HG03342 (cell line): ENCODE measurements around the gene GPR151.

Source experiments
- ATAC-seq: cut with Tn5 transposase; IDR thresholded peaks from one replicate; pipeline ENCODE4 v1.9.1; 2021; ENCODE audit warnings: mild to moderate bottlenecking, moderate library complexity; ENCODE audit not compliant: unreplicated experiment

The GPR151 gene

DNA sequence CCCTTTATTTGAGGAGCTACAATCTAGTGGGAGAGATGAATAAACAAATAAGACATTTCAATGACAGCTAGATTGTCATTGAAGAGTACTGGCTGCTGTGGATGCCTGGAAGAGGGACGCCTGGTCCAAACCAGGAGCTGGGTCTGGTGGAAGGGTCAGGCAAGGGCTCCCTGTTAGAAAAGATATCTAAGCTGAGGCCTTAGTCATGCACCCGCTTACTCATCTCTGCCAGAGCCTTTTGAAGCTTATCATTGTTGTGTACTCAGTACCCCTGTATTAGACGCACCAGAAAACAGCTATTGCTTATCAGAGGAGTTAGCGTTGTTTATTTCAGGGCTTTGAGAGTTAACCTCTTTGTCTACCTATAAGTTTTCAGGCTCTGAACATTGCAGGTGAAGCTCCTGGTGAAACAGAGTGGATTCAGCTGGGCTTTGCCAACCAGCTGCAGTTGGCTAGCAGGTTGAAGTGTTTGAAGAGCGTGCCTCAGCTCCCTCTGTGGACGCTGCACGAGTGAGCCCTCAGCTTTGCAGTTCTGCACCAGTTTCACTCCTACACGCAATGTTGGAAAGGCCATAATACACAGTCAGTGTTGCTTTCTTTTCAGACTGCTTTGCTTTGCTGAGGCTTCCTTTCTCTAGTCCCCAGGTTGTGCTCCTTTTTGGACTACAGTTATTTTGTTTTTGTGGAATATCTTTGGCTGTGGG lies 5.6 kb upstream of the GPR151 start:
- ATAC-seq = no peak

DNA sequence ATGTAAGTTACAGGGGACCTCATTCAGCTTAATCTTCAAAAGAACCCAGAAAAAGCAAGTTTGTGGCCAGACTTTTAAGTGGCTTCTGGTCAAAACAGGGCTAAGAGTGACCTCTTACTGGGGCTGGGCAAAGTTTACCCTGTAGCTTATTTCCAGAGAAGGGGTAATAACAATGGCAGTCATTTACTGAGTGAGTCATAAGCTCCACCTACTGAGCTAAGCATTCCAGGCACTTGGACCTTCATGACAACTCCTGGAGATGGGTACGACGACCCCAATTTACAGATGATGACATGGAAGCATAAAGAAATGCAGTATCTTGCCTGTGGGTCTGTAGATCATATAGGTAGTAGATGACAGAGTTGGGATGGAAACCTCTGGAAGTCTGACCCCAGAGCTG lies 4.7 kb upstream of the GPR151 start:
- ATAC-seq = no peak

DNA sequence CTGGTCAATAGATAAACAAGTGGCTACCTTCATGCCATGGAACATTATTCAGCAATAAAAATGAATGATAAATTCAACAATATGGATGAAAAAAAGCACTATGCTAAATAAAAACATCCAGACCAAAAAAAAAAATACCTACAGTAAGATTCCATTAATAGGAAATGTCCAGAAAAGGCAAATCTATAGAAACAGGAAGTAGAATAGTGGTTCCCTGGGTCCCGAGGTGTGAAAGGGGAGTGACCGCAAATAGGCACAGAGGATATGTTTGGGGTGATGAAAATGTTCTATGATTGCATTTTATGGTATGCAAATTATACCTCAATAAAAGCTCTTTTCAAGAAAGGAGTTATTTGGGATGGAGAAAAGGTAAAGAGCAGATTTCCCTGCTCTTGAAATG lies 3.6 kb upstream of the GPR151 start:
- ATAC-seq = no peak

DNA sequence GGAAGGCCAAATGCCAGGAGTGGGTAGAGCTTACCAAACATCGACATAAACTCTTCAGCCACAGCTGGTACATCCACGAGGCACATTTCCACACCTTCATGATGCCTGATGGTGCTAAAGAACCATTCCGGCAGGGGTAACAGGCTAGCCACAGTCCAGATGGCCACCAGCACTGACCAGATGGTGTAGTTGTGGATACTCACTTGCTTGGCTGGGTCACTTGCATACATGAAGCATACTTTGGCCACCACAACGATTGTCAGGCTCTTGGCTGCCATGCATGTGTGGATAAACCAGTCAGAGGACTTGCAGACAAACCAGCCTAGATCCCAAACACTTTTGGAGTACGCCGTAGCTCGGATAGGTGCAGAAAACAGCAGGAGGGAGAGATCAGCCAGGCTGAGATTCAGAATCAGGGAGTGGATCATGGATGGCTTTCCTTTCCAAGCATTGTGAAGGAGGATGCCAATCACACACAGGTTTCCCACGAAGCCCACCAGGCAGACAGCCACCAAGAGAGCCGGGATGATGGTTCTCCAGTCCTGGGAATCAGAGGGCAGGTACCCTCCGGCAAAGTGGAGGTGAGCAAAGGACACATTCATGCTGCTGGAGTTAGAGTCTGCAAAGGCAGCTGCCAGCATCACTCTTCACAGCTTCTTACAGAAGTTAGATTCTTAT lies 378 bp downstream of the GPR151 start:
- ATAC-seq = no peak

DNA sequence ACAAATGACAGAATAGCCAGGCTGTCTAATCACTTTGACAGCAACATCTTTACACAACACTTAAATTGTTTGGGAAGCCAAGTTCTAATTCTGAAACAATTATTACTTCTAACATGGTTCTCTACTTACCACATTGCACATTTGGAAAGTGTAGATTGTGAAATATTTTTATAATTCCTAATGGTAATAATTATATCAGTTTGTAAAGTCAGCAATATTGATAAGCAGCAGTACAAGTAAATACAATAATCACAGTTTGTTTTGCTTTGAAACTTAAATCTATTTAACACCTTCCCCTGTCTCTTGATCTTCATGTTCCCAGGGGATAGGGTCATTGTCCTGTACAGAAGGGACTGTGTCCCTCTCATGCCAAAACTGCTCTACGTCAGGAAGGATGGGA lies 1.4 kb downstream of the GPR151 start:
- ATAC-seq = no peak

DNA sequence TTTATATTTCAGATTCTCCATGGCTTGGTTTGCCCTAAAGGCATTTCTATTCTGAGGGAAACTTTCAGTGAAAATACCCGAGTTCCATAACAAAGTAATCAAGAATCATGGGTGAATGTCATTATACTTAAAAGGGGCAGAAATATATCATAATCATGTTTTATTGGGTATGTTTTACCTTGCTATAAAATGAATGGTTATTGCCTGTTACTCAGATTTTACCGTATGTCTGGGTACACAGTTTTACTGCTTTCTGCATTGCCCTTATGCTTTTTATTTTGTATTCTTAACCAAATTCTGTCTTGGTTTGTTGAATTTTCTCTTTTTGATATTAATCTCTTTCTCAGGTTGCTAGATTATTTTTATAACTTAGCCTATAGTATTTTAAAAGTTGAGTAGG lies 2.5 kb downstream of the GPR151 start:
- no peak for ATAC-seq

DNA sequence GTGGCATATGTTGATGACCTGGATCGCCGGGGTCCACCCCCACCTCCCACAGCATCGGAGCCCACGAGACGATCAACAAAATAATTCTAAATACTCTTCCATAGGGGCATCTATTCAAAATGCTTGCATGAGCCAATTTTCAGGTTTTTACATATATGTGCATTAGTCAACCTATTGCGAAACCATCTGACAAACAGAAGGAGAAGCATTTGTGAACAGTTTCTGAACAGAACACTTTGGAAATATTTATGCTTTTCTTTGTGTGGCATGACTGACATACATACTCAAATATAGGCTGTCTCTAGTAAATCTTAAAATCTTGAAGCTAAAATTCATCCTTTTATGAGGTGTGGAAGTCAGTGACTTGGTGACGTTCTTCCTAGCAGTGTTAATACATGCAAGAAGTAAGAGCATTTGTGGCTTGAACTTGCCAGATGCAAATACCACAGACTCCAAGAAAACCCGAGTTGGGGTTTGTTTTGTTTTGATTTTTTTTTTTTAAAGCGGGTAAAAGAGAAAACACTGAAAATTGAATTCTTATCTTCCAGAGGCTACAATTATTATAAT lies 5.3 kb downstream of the GPR151 start:
- no peak for ATAC-seq

DNA sequence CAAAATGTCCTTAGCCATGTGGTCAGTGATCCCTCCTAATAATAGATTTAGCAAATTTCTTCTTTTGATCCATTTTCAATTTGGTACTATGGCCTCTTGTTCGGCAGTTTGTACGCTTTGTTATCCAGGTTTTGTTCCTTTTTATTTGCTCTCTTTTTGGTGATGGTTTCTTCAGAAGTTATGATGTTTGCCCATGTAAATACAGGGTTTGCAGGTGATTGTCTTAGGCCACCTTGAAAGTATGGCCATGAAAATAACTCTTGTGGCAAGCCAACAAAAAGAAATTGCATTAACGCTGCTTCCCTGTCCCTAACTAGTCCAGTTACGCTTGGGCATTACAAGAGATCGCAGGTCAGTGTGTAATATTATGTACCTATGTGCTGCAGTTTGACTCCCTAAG lies 8.6 kb downstream of the GPR151 start:
- no peak for ATAC-seq

DNA sequence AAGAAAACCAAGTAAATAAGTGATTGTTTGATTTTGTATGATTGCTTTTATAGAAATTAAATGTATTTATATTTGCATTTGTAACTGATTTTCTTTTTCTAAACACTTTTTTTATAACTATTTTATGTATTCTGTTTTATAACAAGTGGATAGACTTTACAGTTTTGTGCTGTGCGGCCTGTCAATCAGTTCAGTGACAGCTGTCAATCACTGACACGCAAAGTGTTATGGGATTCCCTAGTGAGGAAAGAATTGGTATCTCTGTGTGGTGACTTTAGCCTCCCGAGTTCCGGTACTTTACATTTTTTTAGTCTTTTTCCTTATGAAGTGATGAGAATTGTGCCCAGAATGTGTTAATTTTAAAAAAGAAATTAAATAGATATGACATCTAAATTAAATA lies 16.3 kb downstream of the GPR151 start:
- ATAC-seq = no peak

DNA sequence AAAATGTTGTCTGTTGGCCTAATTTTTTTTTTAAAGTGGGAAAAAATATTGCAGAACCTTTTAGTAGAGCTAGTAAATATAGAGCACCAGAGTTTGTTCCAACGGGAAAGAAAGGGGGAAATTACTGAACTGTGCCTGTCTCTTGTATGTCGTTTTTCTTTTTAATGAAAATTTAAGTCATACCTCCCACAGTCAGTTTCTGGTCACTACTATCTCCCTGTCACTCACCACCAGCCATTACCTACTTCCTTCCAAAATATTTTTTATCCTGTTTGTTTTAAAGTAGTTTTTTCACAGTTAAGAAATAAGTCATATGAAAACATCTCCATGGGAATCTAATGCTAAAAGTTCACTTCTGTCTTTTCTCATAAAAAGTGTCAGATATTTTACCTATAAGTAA lies 21.3 kb downstream of the GPR151 start:
- ATAC-seq = no peak

DNA sequence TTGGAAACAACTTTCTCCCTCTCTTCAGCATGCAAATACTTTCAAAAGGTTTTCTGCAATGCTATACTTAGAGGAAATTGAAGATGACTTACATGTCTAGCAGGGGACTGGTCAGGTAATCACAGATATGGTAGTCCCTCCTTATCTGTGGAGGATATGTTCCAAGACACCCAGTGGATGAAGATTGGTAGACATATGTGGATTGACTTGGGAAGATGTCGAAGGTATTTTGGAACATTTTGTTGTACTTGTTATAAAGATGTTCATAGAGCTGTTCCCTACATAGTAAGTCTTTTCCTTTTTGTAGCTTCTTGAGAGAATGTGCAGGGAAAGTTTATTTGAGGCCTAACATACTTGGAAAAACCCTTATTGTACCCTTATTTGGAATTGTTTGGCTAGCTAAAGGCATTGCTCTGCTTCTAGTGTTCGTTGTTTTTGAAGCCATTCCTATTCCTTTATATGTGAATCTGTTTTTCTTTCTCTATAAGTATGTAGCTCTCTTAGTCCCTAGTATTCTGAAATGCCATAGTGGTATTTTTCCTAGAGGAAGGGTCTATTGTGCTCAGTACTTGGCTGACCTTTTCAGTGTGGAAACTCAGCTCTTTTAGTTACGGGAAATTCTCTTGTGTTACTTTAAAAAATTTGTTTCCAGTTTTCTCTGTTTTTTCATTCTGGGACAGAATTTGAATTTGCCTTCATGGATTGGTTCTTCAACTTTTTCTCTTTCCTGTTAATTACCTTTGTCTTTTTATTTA lies 25.7 kb downstream of the GPR151 start:
- no peak for ATAC-seq

DNA sequence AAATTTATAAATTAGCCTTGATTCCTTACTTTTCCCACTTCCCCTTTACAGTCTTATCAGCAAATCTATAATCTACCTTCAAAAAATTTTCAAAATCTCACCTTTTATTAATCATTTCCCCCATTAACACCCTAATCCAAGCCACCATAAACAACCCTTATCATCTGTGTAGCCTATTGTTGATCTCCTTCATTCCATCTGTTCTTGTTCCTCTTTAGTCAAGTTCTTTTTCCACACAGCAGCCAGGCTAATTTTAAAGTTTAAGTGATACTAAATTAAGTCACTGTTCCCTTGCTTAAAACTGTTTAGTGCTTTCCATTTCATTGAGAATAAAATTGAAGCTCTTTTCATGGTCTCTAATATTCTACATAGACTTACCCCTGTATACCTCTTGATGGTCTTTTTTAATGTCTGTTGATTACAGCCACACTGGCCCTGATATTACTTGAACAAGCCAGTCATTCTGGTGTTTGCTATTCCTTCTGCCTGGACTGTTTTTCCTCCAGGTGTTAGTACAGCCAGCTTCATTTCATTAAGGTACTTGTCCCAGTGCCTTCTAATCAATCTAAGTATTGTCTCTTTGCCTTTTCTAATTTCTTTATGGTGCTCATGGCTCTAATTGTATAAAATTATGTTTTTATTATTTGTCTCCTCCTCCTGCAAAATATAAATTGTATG lies 31.1 kb downstream of the GPR151 start:
- no peak for ATAC-seq

DNA sequence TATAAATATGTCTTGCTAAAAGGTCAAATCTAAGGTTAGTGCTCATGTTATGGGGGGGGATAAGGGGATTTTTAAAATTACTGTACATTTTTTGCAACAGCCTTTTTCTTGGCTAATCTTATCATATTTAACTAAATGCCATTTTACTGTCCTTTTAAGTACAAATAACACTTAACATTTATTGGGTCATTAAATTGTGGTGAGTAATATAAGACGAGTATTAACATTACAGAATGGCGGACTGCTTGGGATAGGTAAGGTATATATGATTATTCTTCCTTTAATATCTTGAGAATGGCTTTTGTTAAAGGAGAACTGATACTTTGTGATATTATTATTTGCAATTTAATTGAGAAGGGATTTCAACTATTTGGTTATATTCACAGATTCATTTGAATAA lies 33.2 kb downstream of the GPR151 start:
- no peak for ATAC-seq

DNA sequence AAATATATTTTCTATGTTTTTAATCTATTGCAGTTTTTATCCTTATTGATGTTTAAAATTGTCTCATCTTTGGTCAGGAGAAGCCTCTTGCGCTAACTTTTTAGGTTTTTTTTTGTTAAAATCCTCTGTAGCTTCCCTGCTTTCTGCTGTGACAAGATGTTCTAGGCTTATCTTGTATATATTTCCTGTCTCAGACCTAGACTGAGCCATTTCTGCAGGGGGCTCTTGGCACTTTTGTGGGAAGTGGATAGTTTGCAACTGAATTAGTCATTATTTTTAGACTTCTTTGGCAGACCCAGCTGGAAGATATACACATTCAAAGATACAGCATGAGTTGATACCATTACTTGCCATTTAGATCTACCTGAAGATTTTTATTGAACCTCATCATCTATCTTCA lies 40.1 kb downstream of the GPR151 start:
- no peak for ATAC-seq

DNA sequence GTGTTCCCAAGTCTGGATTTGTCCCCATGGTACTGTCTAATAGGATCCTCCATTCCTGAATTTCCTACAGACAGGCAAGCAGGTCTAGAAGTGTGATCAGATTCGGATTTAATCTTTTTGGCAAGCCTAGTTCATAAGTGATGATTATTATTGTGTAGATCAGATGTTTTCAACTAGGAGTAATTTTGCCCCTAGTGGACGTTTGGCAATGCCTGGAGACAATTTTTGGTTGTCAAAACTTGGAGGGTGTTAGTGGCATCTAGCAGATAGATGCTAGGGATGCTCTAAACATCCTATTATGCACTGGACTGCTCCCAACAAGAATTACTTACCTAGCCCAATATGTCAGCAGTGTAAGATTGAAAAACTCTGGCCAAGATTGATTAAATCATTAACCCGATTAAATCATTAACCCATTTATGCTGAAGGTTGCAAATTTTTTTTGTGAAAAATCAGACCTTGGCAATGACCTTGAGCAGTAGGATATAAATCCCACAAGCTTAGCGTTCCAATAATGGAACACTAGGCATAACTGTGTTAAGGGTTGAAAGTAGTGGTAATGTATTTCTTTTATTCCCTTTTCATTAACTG lies 40.7 kb downstream of the GPR151 start:
- ATAC-seq = no peak

DNA sequence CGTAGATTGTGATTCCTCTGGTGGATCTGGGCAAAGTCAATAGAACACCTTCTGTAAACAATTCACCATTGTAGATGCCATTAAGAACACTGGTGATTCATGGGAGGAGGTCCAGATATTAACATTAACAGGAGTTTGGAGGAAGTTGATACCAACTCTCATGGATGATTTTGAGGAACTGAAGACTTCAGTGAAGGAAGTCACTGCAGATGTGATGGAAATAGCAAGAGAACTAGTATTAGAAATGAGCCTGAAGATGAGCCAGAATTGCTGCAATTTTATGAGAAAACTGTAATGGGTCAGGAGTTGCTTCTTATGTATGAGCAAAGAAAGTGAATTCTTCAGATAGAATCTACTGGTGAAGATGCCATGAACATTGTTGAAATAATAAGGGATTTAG lies 41.9 kb downstream of the GPR151 start:
- no peak for ATAC-seq

DNA sequence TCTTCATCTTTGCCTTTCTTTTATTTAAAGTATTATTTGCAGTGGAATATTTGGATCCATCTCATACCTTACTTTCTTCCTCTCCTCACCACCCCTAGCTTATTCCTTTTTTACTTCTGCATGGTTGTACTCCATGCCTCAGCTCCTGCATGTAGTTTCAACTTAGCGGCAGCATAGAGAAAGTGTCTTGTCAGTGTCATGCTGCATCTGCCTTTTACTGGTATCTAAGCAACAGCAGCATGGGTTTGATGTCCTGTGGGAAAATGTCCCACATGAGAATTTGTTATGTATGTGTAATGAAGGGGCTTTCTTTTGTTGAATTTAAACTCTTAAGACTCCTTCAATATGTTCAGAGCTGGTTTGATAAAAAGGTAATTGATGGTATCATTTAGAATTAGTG lies 48.2 kb downstream of the GPR151 start:
- ATAC-seq = no peak

DNA sequence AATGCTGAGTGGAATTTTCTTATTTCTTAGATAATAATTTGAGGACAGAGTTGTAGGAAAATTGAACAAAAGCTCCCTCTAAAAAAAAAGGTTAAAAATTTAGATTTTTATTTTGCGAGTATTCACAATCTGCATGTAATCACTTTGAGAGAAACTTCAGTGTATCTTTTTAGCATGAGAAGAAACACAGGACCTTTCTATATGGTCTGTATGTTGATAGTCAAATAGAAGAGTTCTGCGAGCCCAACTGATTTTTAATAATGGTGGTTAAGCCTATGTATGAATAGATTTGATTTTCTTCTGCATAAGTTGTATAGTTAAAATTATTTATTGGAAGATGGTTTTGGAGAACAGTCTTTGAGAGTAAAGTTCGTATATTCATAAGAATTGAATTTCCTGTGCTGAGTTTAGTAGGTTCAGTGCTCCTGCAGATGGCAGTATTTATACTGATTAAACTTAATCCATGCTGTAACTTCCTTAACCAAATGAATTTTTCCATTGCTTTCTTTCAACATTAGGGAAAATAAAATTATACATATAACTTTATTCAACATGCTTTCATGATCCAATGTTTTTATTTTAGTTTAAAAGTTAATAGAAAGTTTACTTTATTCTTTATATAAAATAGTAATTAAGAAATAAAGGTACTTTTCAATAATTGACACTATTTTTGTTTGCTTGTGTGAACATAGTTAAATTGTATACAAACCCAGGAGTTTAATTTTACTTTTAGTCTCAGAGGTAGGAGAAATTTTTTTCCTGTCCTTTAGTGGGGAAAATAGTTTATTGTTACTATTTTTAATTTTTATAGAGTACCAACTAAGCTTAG lies 49.3 kb downstream of the GPR151 start:
- ATAC-seq = no peak

DNA sequence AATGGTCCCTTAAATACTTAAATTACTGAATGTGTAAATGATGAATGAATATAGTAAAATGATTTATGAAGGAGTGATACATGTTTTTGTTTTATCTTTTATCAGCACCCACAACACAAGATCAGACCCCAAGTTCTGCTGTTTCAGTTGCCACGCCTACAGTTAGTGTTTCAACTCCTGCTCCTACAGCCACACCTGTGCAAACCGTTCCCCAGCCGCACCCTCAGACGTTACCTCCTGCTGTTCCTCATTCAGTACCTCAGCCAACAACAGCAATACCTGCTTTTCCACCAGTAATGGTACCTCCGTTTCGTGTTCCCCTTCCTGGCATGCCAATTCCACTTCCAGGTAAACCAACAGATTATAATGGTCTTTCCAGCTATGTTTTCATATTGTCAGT lies 52.5 kb downstream of the GPR151 start:
- no peak for ATAC-seq
